Endothelial cell of umbilical vein (primary cell): Measurements from ENCODE around the gene OR51B2. TPM values are rescaled to one million over a fixed set of nuclear protein-coding genes. Genes with fewer than 3 reads are reported as not detected.
"Not testable (repeated sequence)": the region's sequence is repeated elsewhere in the genome, so short reads cannot be mapped to it uniquely, and the experiment has no call there.

ENCODE experiments used
- BruUV-seq: library from RNA; stranded (reverse); fragments of 400-500 nt; replicated peaks from 2 replicates; lab custom pipeline; 2021; lab: Mats Ljungman, UMichigan
- CTCF ChIA-PET: fragments of 300-600, 350-600 bp; sonication (Branson Sonifier 250); formaldehyde crosslinking; loops from one replicate; lab custom pipeline; 2021; ENCODE audit warnings: antibody characterized with exemption, inconsistent platforms; lab: Charles Lee
- POLR2A ChIA-PET: fragments of 300-600, 350-600 bp; sonication (Branson Sonifier 250); formaldehyde crosslinking; loops from one replicate; lab custom pipeline; 2021; ENCODE audit warnings: antibody characterized with exemption, inconsistent platforms; lab: Charles Lee
- DNase-seq: peaks from one replicate; pipeline ENCODE4 v3.0.0-alpha.2; 2011; ENCODE audit warnings: low read depth, low spot score
- FAIRE-seq: peaks from 2 replicates; lab custom pipeline; 2011; peaks lifted over from hg19 to GRCh38; lab: Jason Lieb, UNC
- H2AFZ ChIP-seq: 2 replicates; pipeline ENCODE4 v1.6.0; 2012; ENCODE audit warnings: low read depth, low read length, control low read depth, inconsistent platforms
- H3K27ac ChIP-seq: 2 replicates; pipeline ENCODE4 v1.5.1; 2011; ENCODE audit warnings: low read depth, mild to moderate bottlenecking, control low read depth, low read length, moderate library complexity; ENCODE audit not compliant: insufficient read depth
- H3K27me3 ChIP-seq, 2 experiments: 2 replicates each; pipeline versions ENCODE4 v1.6.0 to v1.6.1; 2011; ENCODE audit warnings: low read length in 2 of 2, mixed read lengths in 1 of 2; ENCODE audit not compliant: control insufficient read depth in 2 of 2, insufficient read depth in 2 of 2
- H3K36me3 ChIP-seq, 2 experiments: 2 replicates in 1 of 2; 3 replicates in 1 of 2; pipeline ENCODE4 v1.5.1; 2011; ENCODE audit warnings: low read length in 2 of 2, mild to moderate bottlenecking in 1 of 2, moderate library complexity in 1 of 2; ENCODE audit not compliant: control insufficient read depth in 2 of 2, insufficient read depth in 2 of 2; ENCODE audit errors: extremely low read depth in 1 of 2
- H3K4me1 ChIP-seq: 3 replicates; pipeline ENCODE4 v1.5.1; 2011; ENCODE audit warnings: mild to moderate bottlenecking, low read length; ENCODE audit not compliant: control insufficient read depth, insufficient read depth; ENCODE audit errors: extremely low read depth
- H3K4me2 ChIP-seq: 2 replicates; pipeline ENCODE4 v1.6.1; 2011; ENCODE audit warnings: low read length, control low read depth, mixed read lengths; ENCODE audit not compliant: insufficient read depth
- H3K4me3 ChIP-seq, 3 experiments: fragments of 200-600 bp in 1 of 3; sonication (generic), shearing (Covaris generic) in 1 of 3; replicated peaks in 1 of 3; 2 replicates each; pipeline ENCODE4 v1.5.1; 2011 to 2016; ENCODE audit warnings: control low read depth in 3 of 3, low read length in 3 of 3, mild to moderate bottlenecking in 2 of 3, inconsistent platforms in 1 of 3, low read depth in 1 of 3, moderate library complexity in 1 of 3; ENCODE audit not compliant: insufficient read depth in 1 of 3
- H3K79me2 ChIP-seq: 2 replicates; pipeline ENCODE4 v1.6.0; 2012; ENCODE audit warnings: low read length, inconsistent platforms; ENCODE audit not compliant: control insufficient read depth, insufficient read depth
- H3K9ac ChIP-seq: replicated peaks from 2 replicates; pipeline ENCODE3; 2011; ENCODE audit warnings: low read length, control low read depth; ENCODE audit not compliant: insufficient read depth; ENCODE audit errors: extremely low read depth
- H3K9me1 ChIP-seq: replicated peaks from 3 replicates; pipeline ENCODE4 v1.6.0; 2011; ENCODE audit warnings: mild to moderate bottlenecking, low read length; ENCODE audit not compliant: control insufficient read depth, insufficient read depth; ENCODE audit errors: extremely low read depth
- H3K9me3 ChIP-seq: replicated peaks from 2 replicates; pipeline ENCODE4 v1.5.1; 2012; ENCODE audit warnings: low read length, inconsistent platforms; ENCODE audit not compliant: control insufficient read depth, insufficient read depth
- H4K20me1 ChIP-seq: replicated peaks from 2 replicates; pipeline ENCODE3; 2011; ENCODE audit warnings: mild to moderate bottlenecking, low read length; ENCODE audit not compliant: control insufficient read depth, insufficient read depth; ENCODE audit errors: extremely low read depth
- EZH2 ChIP-seq: IDR thresholded peaks from 2 replicates; pipeline ENCODE4 v1.6.1; 2012; ENCODE audit warnings: borderline replicate concordance, low read depth, mild to moderate bottlenecking, moderate library complexity, low read length, inconsistent platforms; ENCODE audit not compliant: severe bottlenecking
- FOS ChIP-seq: IDR thresholded peaks from 2 replicates; pipeline ENCODE4 v1.6.1; 2011; ENCODE audit warnings: mild to moderate bottlenecking, low read length, moderate library complexity, borderline replicate concordance; ENCODE audit not compliant: insufficient read depth
- GATA2 ChIP-seq: IDR thresholded peaks from 2 replicates; pipeline ENCODE4 v1.7.0; 2011; ENCODE audit warnings: low read depth, mild to moderate bottlenecking, moderate library complexity, mixed read lengths, low read length; ENCODE audit not compliant: insufficient read length, insufficient read depth
- JUN ChIP-seq: IDR thresholded peaks from 2 replicates; pipeline ENCODE4 v1.6.1; 2011; ENCODE audit warnings: borderline replicate concordance, low read depth; ENCODE audit not compliant: insufficient read length, insufficient read depth
- MAX ChIP-seq: IDR thresholded peaks from 2 replicates; pipeline ENCODE4 v1.6.1; 2011; ENCODE audit not compliant: insufficient read depth, insufficient read length
- MYC ChIP-seq: IDR thresholded peaks from one replicate; pipeline ENCODE4 v1.6.1; 2011; ENCODE audit warnings: mild to moderate bottlenecking, low read depth, low read length
- POLR2A ChIP-seq: IDR thresholded peaks from 2 replicates; pipeline ENCODE4 v1.6.1; 2012; ENCODE audit warnings: low read depth, mild to moderate bottlenecking, control low read depth, low read length
- POLR2AphosphoS5 ChIP-seq: IDR thresholded peaks from 2 replicates; pipeline ENCODE4 v1.6.1; 2012; ENCODE audit warnings: low read depth, mild to moderate bottlenecking, control low read depth, low read length, moderate library complexity; ENCODE audit not compliant: insufficient read depth
- dilution Hi-C: fragments of 300-500 bp; cut with MboI; formaldehyde crosslinking; loops from one replicate; pipeline ENCODE4 v1.15.0; 2019; ENCODE audit warnings: low sequenced_read_pairs; ENCODE audit not compliant: extremely low pct_ligation_motif_present
- intact Hi-C: fragments of 100-400 bp; cut with micrococcal nuclease; formaldehyde crosslinking; loops from one replicate; pipeline ENCODE4 v1.10.0; 2022
- polyA plus RNA-seq, 4 experiments: library from polyadenylated mRNA; depleted of rRNA in 3 of 4; stranded (reverse) in 3 of 4; unstranded in 1 of 4; fragments of >200 nt; gene quantifications; 2 replicates each; pipeline versions ENCODE4 v1.2.1 to v1.2.3, GENCODE V29; 2011 to 2012; ENCODE audit warnings: missing spikeins in 1 of 4
- total RNA-seq: library from RNA; stranded (reverse); gene quantifications from 2 replicates; pipeline ENCODE4 v1.2.3, GENCODE V29; 2021
- TF ChIP-seq, protein P1 (sequence below), 2 donors: IDR thresholded peaks; 1 replicate in 1 of 2; 2 replicates in 1 of 2; pipeline ENCODE4 v1.5.1; 2011; ENCODE audit warnings: low read length in 2 of 2, mild to moderate bottlenecking in 2 of 2, moderate library complexity in 2 of 2, control low read depth in 1 of 2, inconsistent platforms in 1 of 2, low read depth in 1 of 2; ENCODE audit not compliant: insufficient read depth in 1 of 2; ENCODE audit errors: extremely low read depth in 1 of 2

Gene OR51B2
- total and polyA plus RNA-seq, 2 donors (not counting 3 experiments of a cell fraction or from before 2014, with no cell fraction given), result not detected

DNA sequence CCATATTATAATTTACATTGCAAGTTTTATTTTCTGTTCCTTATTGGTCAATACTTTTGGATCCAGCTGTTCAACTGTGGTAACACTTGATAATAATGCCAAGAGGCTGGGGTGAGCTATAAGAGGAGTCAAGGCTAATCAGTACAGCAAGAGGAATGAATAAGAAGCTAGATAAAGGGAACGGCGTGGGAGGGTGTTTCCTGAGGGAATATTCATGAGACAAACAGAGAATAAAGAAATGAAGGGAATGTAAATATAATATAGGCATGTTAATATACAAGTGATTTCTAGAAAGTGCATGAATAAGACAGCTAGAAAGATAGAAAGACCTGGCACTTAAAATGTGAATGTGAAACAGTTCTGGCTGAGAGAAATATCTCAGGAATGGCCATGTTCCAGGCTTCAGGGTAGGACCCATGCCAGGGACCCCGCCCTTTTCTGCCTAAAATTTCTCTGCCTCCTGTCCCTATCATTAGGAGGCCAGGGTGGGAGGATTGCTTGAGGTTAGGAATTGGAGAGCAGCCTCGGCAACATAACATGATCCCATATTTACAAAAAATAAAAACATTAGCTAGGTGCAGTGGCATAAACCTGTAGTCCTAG, 26.3 kb downstream of the OR51B2 start:
- H3K9ac ChIP-seq, result no peak overlapping the region
- POLR2A ChIA-PET, result no interaction called here
- no TSS peak for BruUV-seq
- H3K9me1 ChIP-seq, result no peaks in the 10 kb centered on the region
- H3K36me3 ChIP-seq, result no peaks in the 10 kb centered on the region
- FAIRE-seq (no peak), DNase-seq (no peak)
- no peak overlapping the region for H3K4me3 ChIP-seq
- dilution Hi-C loops (no loop called here), intact Hi-C loops (loop anchor here (2.0 kb wide), 1 partner anchor 31 kb away; no protein-coding TSS in a partner anchor)
- no peaks in the 10 kb centered on the region for H3K4me1 ChIP-seq
- H3K27ac ChIP-seq, result no peak overlapping the region
- no peaks in the 10 kb centered on the region for H3K27me3 ChIP-seq
- H3K9me3 ChIP-seq, result no peaks in the 10 kb centered on the region
- no peaks in the 10 kb centered on the region for H4K20me1 ChIP-seq
- no peak for TF ChIP-seq FOS
- no peak for TF ChIP-seq POLR2A
- TF ChIP-seq GATA2, result no peak
- no peak for TF ChIP-seq MYC
- TF ChIP-seq JUN, result no peak
- TF ChIP-seq POLR2AphosphoS5, result no peak
- no peak for TF ChIP-seq EZH2
- TF ChIP-seq MAX, result no peak
- TF ChIP-seq, protein P1, sequence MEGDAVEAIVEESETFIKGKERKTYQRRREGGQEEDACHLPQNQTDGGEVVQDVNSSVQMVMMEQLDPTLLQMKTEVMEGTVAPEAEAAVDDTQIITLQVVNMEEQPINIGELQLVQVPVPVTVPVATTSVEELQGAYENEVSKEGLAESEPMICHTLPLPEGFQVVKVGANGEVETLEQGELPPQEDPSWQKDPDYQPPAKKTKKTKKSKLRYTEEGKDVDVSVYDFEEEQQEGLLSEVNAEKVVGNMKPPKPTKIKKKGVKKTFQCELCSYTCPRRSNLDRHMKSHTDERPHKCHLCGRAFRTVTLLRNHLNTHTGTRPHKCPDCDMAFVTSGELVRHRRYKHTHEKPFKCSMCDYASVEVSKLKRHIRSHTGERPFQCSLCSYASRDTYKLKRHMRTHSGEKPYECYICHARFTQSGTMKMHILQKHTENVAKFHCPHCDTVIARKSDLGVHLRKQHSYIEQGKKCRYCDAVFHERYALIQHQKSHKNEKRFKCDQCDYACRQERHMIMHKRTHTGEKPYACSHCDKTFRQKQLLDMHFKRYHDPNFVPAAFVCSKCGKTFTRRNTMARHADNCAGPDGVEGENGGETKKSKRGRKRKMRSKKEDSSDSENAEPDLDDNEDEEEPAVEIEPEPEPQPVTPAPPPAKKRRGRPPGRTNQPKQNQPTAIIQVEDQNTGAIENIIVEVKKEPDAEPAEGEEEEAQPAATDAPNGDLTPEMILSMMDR (IDR thresholded peaks at IDR 0.05; ENCODE audit: extremely low read depth in 1 of 2, insufficient read depth in 1 of 2, low read depth in 1 of 2, low read length in 2 of 2), result no peak
- no peaks in the 10 kb centered on the region for H3K79me2 ChIP-seq
- CTCF ChIA-PET, result interaction anchor here (1.0 to 1.9 kb wide), 2 partner anchors 8 to 17 kb away, joined by 4 to 5 read pairs; no protein-coding TSS in a partner anchor
- peak overlapping the region; percentile 53 for H2AFZ ChIP-seq
- H3K4me2 ChIP-seq, result no peak overlapping the region

DNA sequence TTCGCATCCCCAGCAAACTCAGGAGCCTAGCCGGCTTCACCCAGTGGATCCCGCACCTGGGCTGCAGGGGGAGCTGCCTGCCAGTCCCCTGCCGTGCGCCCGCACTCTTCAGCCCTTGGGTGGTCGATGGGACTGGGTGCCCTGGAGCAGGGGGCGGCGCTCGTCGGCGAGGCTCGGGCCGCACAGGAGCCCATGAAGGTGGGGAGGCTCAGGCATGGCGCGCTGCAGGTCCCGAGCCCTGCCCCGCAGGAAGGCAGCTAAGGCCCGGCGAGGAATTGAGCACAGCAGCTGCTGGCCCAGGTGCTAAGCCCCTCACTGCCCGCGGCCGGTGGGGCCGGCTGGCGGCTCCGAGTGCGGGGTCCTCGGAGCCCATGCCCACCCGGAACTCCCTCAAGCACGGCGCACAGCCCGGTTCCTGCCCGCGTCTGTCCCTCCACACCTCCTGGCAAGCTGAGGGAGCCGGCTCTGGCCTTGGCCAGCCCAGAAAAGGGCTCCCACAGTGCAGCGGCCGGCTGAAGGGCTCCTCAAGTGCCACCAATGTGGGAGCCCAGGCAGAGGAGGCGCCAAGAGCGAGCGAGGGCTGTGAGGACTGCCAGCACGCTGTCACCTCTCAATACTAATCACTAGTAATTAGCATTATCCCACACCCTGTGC, 29.6 kb downstream of the OR51B2 start:
- H4K20me1 ChIP-seq, H2AFZ ChIP-seq, FAIRE-seq, H3K36me3 ChIP-seq, H3K27ac ChIP-seq, H3K4me3 ChIP-seq, H3K9me1 ChIP-seq, H3K27me3 ChIP-seq, dilution Hi-C loops, H3K9ac ChIP-seq, DNase-seq, H3K9me3 ChIP-seq, BruUV-seq, H3K4me1 ChIP-seq, H3K4me2 ChIP-seq, CTCF ChIA-PET, H3K79me2 ChIP-seq, POLR2A ChIA-PET: not testable (repeated sequence)
- intact Hi-C loops, result loop anchor here (5.0 kb wide), 1 partner anchor 88 kb away; the partner anchor contains the start of gene OR51M1
